ENCODE data around the gene AJAP1.

The AJAP1 gene

GRCh38 chr1:4692437-4692836 lies 38.0 kb downstream of the AJAP1 start:
- intact Hi-C loops (cut with DNase I) = no loop called here

GRCh38 chr1:4693331-4693730 lies 38.9 kb downstream of the AJAP1 start:
- DNase-seq = no peak
- intact Hi-C loops (cut with DNase I) = no loop called here

More at GRCh38 chr1:4692437-4692836, 38.0 kb downstream of the AJAP1 start:
- no peak for DNase-seq

GRCh38 chr1:4693891-4694290 lies 39.5 kb downstream of the AJAP1 start:
- intact Hi-C loops (cut with DNase I) = no loop called here
- no peak for DNase-seq

GRCh38 chr1:4694492-4694891 lies 40.1 kb downstream of the AJAP1 start:
- peak in 1 of 42 donors; percentile 42 for DNase-seq
- intact Hi-C loops (cut with DNase I) = no loop called here

- intact Hi-C loops (cut with DNase I) = no loop called here
- DNase-seq = no peak
Measured at GRCh38 chr1:4695241-4695640, 40.8 kb downstream of the AJAP1 start.

GRCh38 chr1:4696161-4696745 lies 41.8 kb downstream of the AJAP1 start:
- intact Hi-C loops (cut with DNase I) = no loop called here
- no peak for DNase-seq

GRCh38 chr1:4696753-4697152 lies 42.3 kb downstream of the AJAP1 start:
- intact Hi-C loops (cut with DNase I) = no loop called here
- DNase-seq = no peak

- intact Hi-C loops (cut with DNase I) = no loop called here
- peak in 12 of 42 donors; percentile 32 to 67 (median 54) for DNase-seq
Measured at GRCh38 chr1:4697801-4698200, 43.4 kb downstream of the AJAP1 start.

- intact Hi-C loops (cut with DNase I) = no loop called here
- DNase-seq = no peak
Measured at GRCh38 chr1:4698911-4699310, 44.5 kb downstream of the AJAP1 start.

- intact Hi-C loops (cut with DNase I) = no loop called here
- DNase-seq = peak in 7 of 42 donors; percentile 47 to 69 (median 62)
Measured at GRCh38 chr1:4699376-4700301, 45.2 kb downstream of the AJAP1 start.

GRCh38 chr1:4700801-4701200 lies 46.4 kb downstream of the AJAP1 start:
- peak; percentile 84 to 98 (median 94) for DNase-seq
- intact Hi-C loops (cut with DNase I) = no loop called here

- intact Hi-C loops (cut with DNase I) = no loop called here
- DNase-seq = no peak
Measured at GRCh38 chr1:4701276-4701675, 46.9 kb downstream of the AJAP1 start.

- intact Hi-C loops (cut with DNase I) = no loop called here
- no peak for DNase-seq
Measured at GRCh38 chr1:4702464-4702863, 48.1 kb downstream of the AJAP1 start.

GRCh38 chr1:4702932-4703331 lies 48.5 kb downstream of the AJAP1 start:
- intact Hi-C loops (cut with DNase I) = no loop called here
- no peak for DNase-seq

GRCh38 chr1:4703646-4704045 lies 49.2 kb downstream of the AJAP1 start:
- intact Hi-C loops (cut with DNase I) = no loop called here
- DNase-seq = no peak

GRCh38 chr1:4708840-4709507 lies 54.6 kb downstream of the AJAP1 start:
- DNase-seq = no peak
- intact Hi-C loops (cut with DNase I) = no loop called here

- DNase-seq = no peak
Measured at GRCh38 chr1:4709641-4710040, 55.2 kb downstream of the AJAP1 start.

GRCh38 chr1:4710592-4711415 lies 56.4 kb downstream of the AJAP1 start:
- intact Hi-C loops (cut with DNase I) = no loop called here
- DNase-seq = peak in 31 of 42 donors; percentile 43 to 81 (median 63)

More at GRCh38 chr1:4709641-4710040, 55.2 kb downstream of the AJAP1 start:
- intact Hi-C loops (cut with DNase I) = no loop called here

Data from head of caudate nucleus (tissue), 42 donors.